HG02981 (cell line): Measurements from ENCODE around the gene IFT88.
"Not testable (repeated sequence)": the region's sequence is repeated elsewhere in the genome, so short reads cannot be mapped to it uniquely, and the experiment has no call there.

Experiments used
- ATAC-seq: cut with Tn5 transposase; IDR thresholded peaks from one replicate; pipeline ENCODE4 v1.9.1; 2021; ENCODE audit warnings: mild to moderate bottlenecking, moderate library complexity; ENCODE audit not compliant: unreplicated experiment

IFT88 gene

DNA sequence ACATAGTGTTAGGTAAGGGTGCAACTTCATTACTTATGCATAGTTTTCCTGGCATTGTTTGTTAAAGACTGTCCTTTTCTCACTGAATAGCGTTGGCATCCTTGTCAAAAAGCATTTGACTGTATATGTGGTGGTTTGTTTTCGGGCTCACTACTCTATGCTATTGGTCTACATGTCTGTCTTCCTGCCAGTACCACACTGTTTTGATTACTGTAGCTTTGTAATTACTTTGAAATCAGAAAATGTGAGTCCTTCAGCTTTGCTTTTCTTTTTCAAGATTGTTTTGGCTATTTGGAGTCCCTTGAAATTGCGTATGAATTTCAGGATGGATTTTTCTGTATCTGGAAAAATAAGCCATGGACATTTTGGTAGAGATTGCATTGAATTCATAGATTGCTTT lies 56.0 kb downstream of the IFT88 start:
- ATAC-seq: no peak

DNA sequence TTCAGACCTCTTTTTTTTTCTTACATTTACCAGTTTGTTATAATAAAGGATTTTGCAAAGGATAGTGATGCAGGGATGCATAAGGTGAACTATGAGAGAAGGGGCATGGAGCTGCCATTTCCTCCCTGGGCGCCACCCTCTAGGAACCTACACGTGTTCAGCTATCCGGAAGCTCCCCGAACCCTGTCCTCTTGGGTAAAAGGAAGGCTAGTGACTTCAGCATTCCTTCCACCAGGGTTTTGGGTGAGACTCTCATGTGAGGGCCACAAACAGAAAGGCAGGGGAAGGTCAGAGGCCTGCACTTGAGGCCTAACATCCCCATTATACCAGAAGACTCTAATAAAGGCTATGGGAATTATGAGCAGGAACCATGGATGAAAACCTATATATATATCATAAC lies 57.3 kb downstream of the IFT88 start:
- ATAC-seq: no peak

DNA sequence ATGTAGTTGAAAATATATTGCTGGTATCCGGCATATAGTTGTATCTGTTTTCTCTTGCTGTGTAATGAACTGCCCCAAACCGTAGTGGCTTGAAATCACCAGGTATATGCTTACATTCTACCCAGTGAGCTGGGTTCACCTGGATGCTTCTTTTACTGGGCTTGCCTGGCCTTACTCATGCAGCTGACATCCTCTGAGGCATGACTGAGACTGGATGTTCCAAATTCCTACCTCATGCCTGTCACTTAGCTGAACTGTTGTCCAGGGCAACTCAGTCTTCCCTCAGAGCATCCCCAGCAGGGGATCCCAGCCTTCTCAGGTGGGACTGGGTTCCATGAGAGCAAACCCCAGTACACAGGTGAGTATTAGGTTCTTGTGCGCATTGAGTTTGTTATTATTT lies 66.8 kb downstream of the IFT88 start:
- no peak for ATAC-seq

DNA sequence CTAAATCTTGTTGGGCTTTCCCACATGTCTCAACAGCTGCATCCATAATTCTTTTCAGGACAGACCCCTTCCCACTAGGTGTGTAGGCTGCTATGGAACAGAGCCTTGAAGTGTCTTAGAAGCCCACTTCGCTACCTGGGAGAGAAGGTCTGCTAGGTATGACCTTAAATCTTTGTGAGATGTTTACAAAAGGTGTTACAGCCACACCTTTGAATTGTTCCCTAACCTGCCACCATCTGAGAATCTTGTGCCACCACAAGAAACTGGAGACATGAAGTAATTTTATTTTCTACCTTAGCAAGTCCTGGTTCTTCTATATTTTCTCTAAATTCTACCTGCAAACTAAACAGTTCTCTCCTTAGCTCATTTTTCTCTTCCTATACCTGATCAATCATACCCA lies 69.1 kb downstream of the IFT88 start:
- ATAC-seq: no peak

DNA sequence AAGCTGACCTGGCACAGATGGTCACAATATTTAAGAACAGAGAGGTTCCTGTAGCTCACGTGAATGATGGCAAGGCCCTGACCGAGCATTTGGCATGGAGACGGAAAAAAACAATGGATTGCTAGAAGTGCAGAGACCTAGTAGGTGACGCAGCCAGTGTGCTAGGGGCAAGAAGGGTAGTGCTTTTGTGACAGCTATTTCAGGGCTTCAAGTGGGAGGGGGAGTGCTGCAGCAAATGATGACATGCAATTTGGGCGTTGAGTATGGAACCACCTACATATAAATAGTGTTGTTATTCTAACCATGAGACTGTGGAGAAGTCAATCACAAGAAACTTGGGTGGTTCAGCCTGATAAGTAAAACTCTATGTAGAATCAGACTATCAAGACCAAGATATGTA lies 70.9 kb downstream of the IFT88 start:
- no peak for ATAC-seq

DNA sequence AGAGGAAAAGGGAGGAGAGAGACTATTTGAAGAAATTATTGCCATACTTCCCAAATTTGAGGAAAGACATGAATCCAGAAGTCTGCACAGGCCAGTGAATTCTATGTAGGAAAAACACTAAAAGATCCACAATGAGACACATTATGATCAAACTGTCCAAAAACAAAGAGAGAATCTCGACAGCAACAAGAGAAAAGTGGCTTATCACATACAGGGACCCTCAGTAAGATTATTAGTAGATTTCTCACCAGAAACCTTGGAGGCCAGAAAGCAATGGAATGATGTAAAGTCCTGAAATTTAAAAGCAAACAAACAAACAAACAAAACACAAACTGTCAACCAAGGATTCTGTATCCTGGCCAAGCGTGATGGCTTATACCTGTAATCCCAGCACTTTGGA lies 80.8 kb downstream of the IFT88 start:
- no peak for ATAC-seq

DNA sequence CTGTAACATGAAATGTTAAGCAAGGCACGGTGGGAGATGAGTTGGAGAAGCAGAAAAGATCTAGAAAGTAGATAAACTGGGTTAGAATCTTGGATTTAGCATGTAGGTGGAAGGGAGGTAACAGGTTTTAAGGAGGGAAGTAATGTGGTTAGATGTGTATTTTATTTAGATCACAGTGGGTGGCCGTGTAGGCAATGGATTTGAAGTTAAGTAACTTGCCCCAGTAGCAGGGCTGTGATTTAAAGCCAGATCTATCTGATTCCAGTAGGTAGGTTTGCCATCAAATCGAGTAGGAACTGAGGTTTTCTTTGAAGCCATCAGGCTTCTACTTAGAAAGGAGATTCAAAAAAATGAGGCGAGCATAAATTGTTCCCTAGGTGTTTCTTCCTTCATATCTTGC lies 86.0 kb downstream of the IFT88 start:
- no peak for ATAC-seq

DNA sequence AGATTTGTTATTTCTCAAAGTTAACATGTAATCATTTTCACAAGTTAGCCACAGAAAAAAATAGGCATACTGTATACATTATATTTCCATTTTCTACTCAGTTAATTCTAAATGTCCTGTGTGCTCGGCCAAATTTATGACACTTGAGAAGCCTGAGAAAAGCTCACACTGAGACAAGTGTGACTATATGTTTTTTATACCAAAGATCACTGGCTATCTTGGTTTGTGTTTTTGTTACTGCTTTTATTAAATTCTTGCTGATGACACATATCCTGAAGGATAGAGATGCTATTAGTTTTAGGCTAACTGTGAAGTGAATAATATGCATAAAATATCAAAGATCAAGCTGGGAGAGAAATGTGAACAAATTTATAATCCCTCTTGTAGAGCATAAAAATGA lies 87.2 kb downstream of the IFT88 start:
- ATAC-seq: no peak

DNA sequence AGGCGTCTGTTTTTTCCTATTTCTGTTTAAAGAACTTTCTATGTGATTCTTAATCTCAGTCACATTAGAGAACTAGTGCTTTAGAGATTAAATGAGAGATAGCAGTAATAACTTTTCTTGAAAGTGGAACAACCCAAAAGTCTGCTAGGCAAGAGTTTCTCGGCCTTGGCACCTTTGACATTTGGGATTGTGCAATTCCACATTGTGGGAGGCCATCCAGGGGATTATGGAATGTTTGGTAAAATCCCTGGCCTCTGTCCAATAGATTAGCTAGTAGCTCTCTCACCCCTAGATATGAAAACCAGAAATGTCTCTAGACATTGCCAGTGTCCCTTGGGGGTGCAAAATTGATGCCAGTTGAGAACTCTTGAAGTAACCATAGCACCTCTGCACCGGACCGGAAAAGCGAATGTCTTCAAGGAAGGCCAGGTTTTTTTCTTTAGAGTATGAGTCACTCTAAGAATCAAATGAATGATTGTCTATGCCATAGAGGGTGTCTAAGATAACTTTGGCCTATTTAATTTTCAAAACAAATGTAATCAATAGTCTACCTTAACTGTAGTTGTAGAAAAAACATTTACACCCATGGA lies 91.6 kb downstream of the IFT88 start:
- no peak for ATAC-seq

DNA sequence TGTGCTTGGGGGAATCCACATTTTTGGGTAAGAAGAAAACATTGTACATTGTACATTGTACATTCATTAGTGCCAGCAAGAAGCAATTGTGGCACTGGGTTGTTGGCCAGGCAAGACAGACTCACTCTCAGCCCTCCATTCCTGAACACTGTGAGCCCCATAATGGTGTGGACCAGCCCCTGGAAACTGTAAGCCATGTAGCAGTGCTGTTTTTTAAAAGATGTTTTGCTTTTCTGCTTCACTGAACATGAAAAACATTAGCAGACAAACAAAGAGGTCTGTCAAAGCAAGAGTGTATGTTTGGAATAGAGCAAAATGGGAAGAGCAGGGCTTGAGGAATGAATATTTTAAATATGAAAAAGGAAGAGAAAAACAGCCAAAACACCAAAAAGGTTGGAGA lies 97.4 kb downstream of the IFT88 start:
- ATAC-seq: no peak

DNA sequence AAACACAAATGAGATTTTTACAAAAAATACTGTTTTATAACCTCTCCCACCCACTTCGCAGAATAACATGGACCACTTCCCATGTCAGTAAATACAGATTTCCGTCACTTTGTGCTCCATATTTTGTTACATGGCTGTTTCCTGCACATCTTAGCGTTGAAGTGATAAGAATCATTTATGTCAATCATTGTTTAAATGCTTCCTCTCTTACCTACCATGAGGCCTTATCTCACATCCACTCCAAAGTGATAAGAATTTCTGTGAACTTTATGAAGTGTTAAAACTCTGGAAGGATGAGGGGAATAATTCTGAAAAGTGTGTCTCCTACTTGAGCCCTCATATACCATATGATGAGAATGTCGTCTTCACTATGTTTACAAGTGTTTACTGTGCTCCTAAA lies 100.0 kb downstream of the IFT88 start:
- no peak for ATAC-seq

DNA sequence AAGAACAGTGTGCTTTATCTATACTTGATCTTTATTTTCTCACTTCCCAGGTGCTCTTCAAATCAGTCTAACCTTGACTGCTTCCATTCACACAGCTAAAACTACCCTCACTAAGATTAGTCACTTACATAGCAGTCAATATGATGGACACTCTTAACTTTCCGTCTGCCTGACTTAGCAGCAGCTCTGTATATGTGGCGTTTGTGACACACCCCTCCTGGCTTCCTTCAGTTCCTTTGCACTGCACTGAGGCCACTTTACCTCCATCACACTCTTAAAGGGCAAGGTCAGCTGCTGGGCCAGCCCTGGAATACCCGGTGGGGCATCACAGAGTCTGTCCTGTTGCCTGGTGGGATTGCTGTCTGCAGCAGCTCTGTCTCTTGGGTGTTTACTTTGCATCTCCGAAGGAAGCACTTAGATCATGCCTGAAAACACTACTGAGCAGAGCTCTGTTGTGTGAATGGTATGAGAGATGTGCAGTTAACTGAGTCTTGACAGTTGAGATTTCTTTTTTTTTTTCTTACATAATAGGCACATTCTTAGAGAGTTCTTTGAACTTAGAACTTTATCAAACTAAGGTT lies 101.0 kb downstream of the IFT88 start:
- ATAC-seq: no peak

DNA sequence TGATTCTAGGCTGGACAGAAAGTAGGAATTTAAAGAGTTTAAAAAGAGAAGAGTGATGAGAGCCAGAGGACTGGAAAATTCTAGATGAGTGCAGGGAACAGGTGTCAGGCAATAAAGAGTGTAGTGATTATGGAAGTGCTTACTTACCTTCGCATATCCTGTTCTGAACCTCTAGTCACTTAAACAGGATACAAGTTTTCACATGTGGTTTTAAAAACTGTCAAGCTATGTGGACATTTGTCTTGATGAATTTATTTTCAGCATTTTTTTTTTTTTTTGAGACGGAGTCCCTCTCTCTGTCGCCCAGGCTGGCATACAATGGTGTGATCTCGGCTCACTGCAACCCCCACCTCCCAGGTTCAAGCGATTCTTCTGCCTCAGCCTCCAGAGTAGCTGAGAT lies 102.2 kb downstream of the IFT88 start:
- no peak for ATAC-seq

DNA sequence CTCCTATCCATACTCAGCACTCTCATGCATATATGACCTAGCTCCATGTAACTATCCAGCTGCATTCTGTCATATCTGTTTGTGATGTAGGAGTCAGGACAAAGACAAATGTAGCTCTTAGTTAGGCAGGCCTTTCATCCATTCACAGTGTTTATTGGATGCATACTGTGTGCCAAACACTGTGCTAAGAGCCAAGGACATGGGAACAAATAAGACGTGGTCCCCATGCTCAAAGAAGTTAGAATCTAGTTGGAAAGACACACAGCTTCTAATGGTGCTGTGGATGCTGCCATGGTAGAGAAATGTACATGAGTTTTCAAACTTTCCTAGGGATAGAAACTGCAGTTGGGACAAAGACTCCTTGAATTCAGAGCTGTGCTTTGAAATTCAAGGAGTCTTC lies 104.8 kb downstream of the IFT88 start:
- ATAC-seq: no peak

DNA sequence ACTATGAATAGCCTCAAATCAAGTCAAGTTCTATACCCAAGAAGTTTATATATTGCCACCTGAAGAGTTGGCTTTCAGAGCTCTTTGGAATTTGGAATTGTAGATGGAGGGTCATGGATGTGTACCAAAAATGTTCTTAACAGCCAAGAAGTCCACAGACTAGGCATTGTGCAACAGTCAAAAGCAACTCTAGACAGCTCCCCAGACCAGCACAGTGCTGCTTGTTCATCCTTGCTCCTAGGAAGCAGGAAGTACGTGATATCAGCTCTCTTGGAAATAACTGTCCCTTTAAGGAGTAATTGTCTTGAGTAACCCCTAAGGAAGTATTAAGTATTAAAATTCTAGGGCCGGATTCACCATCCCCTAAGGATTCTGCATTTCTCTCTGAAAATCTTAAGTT lies 105.8 kb downstream of the IFT88 start:
- ATAC-seq: no peak

DNA sequence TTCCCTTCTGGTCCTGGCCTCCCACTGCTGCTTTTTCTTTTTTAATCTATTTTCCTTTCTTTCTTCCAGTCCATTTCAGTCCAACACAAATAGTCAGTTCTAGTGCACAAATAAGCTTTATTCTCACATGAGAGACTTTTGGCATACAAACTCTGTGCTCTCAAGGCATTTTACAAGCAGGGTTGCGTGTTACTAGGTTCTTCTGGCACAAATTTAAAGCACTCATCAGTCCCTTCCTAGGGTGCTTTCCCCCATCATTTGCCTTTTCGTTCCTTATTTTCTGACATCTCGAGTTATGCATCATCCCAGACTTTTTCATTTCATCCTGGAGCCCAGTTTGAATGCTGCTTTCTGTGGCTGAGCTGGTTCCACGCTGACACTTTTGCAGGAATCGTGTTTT lies 106.8 kb downstream of the IFT88 start:
- ATAC-seq: no peak

DNA sequence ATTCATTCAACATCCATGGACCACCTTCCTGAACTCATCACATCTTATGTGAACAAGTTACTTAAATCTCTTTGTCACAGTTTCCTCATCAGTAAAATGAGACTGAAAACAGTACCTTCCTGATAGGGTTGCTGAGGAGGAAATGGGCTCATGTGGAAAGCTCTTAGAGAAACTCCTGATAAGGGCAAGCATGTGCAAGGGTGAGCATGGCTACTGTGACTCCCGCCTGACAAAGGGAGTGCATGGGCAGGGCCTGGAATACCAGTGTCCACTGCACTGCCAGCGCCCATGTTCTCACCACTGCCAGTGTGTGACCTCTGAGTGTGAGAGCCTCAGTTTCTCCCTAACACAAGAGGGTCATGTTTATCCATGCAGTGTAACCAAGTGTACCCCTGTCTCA lies 109.3 kb downstream of the IFT88 start:
- no peak for ATAC-seq

DNA sequence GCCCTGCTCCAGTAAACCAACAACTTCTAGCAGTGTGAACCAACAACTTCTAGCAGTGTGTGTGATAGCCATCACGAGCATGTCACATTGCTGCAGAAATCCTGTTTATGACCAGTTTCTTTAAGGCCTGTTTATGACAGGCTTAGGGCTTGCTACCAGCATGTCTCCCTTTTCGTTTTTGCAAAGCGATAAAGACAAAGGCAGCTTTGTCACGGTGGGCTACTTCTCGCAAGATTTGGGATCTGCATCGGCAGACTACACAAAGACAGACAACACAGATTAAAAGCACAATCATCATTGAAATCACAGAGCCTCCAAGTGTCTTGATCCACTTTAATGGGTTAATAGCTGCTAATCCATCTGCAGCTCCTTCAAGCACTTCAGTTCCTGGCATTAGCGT lies 111.6 kb downstream of the IFT88 start:
- ATAC-seq: not testable (repeated sequence)

DNA sequence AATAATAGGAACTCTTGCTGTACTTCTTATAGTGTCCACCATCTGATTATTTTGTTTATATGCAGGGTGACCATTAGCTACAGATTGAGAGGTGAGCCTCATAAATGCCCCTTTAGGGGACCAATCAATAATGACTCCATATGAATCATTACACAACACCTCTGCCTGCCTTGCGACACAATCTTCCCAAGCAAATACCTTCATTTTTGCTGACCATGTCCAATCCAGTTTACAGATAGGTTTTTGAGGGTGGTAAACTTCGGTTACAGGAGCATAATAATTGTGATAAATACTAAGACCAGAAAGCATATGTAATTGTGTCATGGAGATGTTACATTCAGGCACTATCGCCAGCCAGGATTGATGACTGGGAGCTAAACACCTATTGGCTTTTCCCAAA lies 112.9 kb downstream of the IFT88 start:
- no peak for ATAC-seq

DNA sequence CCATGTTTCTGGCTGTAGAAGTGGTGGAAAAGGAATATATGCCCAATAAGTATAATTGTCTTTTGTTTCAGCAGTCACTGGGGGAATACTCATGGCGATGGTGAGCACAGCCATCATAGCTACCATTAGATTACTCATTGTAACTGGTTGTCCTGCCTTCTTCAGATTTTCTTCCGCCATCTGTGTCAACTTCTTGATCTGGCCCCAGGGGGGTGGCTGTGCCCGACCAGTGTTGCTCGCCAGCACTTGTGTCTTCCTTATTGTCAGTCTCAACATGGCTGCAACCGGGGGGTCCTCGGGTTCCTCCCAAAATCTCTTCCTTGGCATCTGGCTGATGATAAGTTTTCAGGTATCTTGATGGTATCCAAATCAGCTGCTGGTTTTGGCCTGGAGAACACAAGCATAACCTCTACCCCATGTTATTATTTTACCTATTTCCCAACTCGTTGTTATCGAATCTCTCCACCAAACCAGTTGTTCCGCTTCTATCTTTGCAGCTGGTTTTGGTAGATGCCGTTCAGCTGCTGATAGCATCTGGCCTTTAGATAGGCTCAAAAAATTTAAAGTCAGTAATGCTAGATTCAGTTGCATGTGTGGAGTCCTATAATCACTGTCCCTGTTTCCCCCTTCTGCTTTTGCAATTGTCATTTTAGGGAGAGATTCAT lies 113.6 kb downstream of the IFT88 start:
- ATAC-seq: no peak

DNA sequence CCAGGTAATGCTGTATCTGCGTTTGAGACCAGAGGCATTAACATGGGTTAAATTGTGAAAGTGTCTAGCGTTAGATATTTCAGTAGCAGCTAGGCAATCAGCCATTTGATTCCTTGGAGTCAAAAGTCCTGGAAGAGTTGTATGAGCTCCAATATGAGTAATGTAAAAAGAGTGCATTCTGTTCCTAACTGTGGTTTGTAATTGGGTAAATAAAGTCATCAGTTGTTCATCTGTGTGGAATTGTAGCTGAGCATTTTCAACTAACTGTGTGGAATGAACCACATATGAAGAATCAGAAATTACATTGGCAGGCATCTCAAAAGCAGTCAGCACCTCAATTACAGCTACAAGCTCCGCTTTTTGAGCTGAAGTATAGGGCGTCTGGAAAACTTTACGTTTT lies 114.5 kb downstream of the IFT88 start:
- not testable (repeated sequence) for ATAC-seq

DNA sequence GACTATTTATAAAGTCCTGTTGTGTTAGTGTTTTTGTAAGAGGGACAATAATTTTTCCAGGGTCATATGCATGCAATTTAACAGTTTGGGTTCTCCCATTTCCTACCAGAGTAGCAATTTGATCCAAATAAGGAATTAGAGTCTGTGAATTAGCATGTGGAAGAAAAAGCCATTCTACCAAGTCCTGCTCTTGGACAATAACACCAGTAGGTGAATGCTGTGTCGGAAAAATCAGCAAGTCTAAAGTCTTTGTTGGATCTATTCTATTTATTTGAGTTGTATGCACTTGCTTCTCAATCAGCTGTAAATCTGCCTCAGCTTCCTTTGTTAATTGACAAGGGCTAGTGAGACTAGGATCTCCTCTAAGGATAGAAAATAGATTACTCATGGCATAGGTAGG lies 115.1 kb downstream of the IFT88 start:
- ATAC-seq: no peak

DNA sequence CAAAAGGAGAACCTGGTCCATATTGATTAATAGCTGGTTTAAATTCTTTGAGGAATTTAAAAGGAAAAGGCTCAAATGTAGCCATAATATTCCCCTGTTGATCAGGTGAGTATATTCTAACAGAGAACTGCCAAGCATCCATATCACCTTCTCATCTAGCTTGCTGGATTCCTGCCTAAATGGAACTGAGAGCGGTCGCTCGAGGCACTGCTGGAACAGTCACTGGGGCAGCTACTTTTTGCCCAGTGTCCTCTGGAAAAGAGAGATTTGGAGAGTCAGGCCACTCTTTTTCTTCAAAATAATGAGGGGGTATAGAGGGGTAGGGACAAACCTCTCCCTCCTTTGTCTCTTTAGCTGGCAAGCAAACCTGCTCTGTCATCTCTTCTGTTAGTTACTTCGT lies 117.1 kb downstream of the IFT88 start:
- no peak for ATAC-seq
